ENCODE results near the gene SYNGR4. TPM values are rescaled to one million over a fixed set of nuclear protein-coding genes. Genes with fewer than 3 reads are reported as not detected.

The SYNGR4 gene
- total RNA-seq, 1 experiment from 2014 or later: not detected

DNA sequence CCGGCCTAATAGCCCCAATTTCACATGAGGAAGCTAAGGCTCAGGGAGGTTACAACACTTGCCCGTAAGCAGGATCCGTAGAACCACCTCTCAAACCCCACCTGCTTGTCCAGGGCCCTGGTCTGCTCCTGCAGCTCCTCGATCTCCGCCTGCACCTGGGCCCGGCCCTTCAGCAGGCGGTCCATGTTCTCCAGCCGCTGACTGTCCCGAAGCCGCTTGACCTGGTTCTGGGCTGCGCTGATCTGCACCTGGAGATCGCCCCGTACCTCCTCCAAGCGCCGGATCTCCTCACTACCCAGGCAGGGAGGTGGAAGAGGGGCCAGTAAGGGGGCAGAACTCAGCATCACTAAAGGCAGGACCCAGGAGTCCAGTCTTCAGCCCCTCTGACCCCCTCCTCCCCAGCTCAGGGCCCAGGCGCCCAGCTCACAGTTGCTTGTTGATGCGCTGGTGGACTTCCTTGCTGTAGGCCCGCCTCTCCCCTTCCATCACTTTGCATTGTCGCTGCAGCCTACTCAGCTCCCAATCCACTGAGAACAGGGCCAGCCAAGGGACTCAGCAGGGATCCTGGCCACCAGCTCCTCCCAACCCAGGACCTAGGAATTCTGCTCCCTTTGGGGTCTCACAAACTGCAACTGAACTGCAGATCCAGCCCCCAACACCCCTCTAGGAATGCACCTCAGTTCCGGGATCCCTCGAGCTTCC lies 45.7 kb upstream of the SYNGR4 start:
- no TSS peak for BruUV-seq (replicated peaks)
- TF ChIP-seq CTCF (conservative IDR thresholded peaks at IDR 0.05; ENCODE audit: low read depth, low read length): no peak
- no peak for TF ChIP-seq EZH2 (IDR thresholded peaks at IDR 0.05; ENCODE audit: borderline replicate concordance, low read depth, low read length, poor library complexity, severe bottlenecking)
- no peak for DNase-seq (ENCODE audit: low spot score)
- POLR2A ChIA-PET (ENCODE audit: low non-redundant PET): no interaction called here
- Histone ChIP-seq H3K9me3 (ENCODE audit: low read depth, low read length, poor library complexity, severe bottlenecking) (no peaks in the 10 kb centered on the region), H3K4me3 (ENCODE audit: low read depth, low read length, poor library complexity, severe bottlenecking) (no peak overlapping the region), H3K27ac (ENCODE audit: low read depth, low read length, poor library complexity, severe bottlenecking) (no peak overlapping the region), H3K27me3 (replicated peaks; ENCODE audit: insufficient read depth, low read depth, low read length, poor library complexity) (no peaks in the 10 kb centered on the region), H3K36me3 (ENCODE audit: insufficient read depth, low read length, poor library complexity, severe bottlenecking) (no peaks in the 10 kb centered on the region), H3K4me1 (ENCODE audit: insufficient read depth, low read length, poor library complexity, severe bottlenecking) (peaks cover 31% of the 10 kb centered on the region)
- intact Hi-C loops (cut with micrococcal nuclease; ENCODE audit: unreplicated experiment): no loop called here
- CTCF ChIA-PET: interaction anchor here (0.7 to 1.1 kb wide), 2 partner anchors 15 to 270 kb away, joined by 6 read pairs; no protein-coding TSS in a partner anchor

DNA sequence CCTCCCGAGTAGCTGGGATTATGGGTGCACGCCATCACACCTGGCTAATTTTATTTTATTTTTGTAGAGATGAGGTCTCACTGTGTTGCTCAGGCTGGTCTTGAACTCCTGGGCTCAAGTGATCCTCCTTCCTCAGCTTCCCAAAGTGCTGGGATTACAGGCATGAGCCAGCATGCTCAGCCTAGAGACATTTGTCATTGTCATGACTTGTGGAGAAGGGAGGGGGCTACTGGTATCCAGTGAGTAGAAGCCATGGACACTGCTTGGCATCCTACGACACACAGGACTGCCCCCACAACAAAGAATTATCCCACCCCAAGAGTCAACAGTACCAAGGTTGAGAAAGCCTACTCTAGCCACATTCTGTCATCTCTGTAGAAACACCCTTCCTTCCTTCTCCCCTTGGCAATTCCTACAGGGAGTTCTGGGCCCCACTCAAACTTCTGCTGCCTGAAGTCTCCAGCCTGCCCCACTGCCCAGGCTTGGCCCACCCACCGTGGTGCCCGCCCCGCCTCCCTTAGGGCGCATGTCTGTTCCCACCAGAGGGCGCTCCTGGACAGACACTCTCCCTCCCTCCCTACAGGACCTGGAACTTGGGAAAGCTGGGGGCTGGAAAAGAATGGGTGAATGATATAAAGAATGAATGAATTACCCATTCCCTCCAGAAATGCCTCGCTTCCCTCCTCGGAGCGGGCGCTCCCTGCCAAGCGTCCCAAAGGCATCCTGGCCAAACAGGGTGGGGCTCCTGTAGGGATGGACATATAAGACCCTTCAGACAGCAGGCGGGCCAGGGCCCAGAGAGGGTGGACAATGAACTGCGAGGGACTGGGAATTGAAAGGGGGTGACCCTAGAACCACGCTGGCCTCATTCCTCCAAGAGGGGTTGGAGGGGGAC lies 44.3 kb upstream of the SYNGR4 start:
- intact Hi-C loops (cut with micrococcal nuclease; ENCODE audit: unreplicated experiment): loop anchor here (1.0 to 5.0 kb wide), 4 partner anchors 14 to 265 kb away; no protein-coding TSS in a partner anchor
- TF ChIP-seq CTCF (conservative IDR thresholded peaks at IDR 0.05; ENCODE audit: low read depth, low read length) (peak; percentile 97), EZH2 (IDR thresholded peaks at IDR 0.05; ENCODE audit: borderline replicate concordance, low read depth, low read length, poor library complexity, severe bottlenecking) (no peak)
- H3K36me3 ChIP-seq (ENCODE audit: insufficient read depth, low read length, poor library complexity, severe bottlenecking): no peaks in the 10 kb centered on the region
- no peak overlapping the region for H3K4me3 ChIP-seq (ENCODE audit: low read depth, low read length, poor library complexity, severe bottlenecking)
- H3K27ac ChIP-seq (ENCODE audit: low read depth, low read length, poor library complexity, severe bottlenecking): peak overlapping the region; percentile 58
- H3K27me3 ChIP-seq (replicated peaks; ENCODE audit: insufficient read depth, low read depth, low read length, poor library complexity): no peaks in the 10 kb centered on the region
- H3K9me3 ChIP-seq (ENCODE audit: low read depth, low read length, poor library complexity, severe bottlenecking): no peaks in the 10 kb centered on the region
- BruUV-seq (replicated peaks): no TSS peak
- ChIA-PET POLR2A (ENCODE audit: low non-redundant PET) (no interaction called here), CTCF (interaction anchor here (0.5 to 1.5 kb wide), 9 partner anchors 13 to 270 kb away, joined by 3 to 23 read pairs (median 3); partner anchors contain the start of genes GRIN2D, KDELR1, SYNGR4 and TMEM143)
- H3K4me1 ChIP-seq (ENCODE audit: insufficient read depth, low read length, poor library complexity, severe bottlenecking): peaks cover 38% of the 10 kb centered on the region
- peak; percentile 89 for DNase-seq (ENCODE audit: low spot score)

DNA sequence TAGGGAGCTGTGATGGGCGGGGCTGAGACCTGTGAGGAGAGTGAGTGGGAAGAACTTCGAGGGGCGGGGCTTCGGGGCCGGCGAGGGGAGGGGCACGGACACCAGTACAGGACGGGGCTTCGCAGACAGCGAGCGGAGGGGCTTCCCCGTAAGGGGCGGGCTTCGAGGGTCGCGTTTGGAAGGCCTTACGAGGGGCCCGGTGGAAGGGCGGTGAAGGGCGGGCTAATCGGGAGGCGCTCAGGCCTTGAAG lies 42.9 kb upstream of the SYNGR4 start:
- TF ChIP-seq EZH2 (IDR thresholded peaks at IDR 0.05; ENCODE audit: borderline replicate concordance, low read depth, low read length, poor library complexity, severe bottlenecking): no peak
- no peak for TF ChIP-seq CTCF (conservative IDR thresholded peaks at IDR 0.05; ENCODE audit: low read depth, low read length)
- no TSS peak for BruUV-seq (replicated peaks)
- ChIA-PET POLR2A (ENCODE audit: low non-redundant PET) (no interaction called here), CTCF (interaction anchor here (0.5 to 1.8 kb wide), 8 partner anchors 12 to 467 kb away, joined by 3 to 29 read pairs (median 4); partner anchors contain the start of gene KDELR1)
- H3K4me1 ChIP-seq (ENCODE audit: insufficient read depth, low read length, poor library complexity, severe bottlenecking): peaks cover 47% of the 10 kb centered on the region
- H3K27me3 ChIP-seq (replicated peaks; ENCODE audit: insufficient read depth, low read depth, low read length, poor library complexity): no peaks in the 10 kb centered on the region
- H3K4me3 ChIP-seq (ENCODE audit: low read depth, low read length, poor library complexity, severe bottlenecking): peak overlapping the region; percentile 57
- peak overlapping the region; percentile 97 for H3K27ac ChIP-seq (ENCODE audit: low read depth, low read length, poor library complexity, severe bottlenecking)
- no peaks in the 10 kb centered on the region for H3K36me3 ChIP-seq (ENCODE audit: insufficient read depth, low read length, poor library complexity, severe bottlenecking)
- intact Hi-C loops (cut with micrococcal nuclease; ENCODE audit: unreplicated experiment): loop anchor here (2.0 to 5.0 kb wide), 3 partner anchors 76 to 264 kb away; no protein-coding TSS in a partner anchor
- peak; percentile 98 for DNase-seq (ENCODE audit: low spot score)
- no peaks in the 10 kb centered on the region for H3K9me3 ChIP-seq (ENCODE audit: low read depth, low read length, poor library complexity, severe bottlenecking)
